BE2C (cell line): ENCODE data around the gene NSMCE4A.
"Not testable (repeated sequence)": the region's sequence is repeated elsewhere in the genome, so short reads cannot be mapped to it uniquely, and the experiment has no call there.

Experiments
- DNase-seq: peaks from one replicate; pipeline ENCODE4 v3.0.0-alpha.2; 2020
- H3K27me3 ChIP-seq: fragments of 250-450 bp; sonication (Bioruptor Pico); 2 replicates; pipeline ENCODE4 v1.5.1; 2020; ENCODE audit warnings: mild to moderate bottlenecking
- H3K36me3 ChIP-seq: fragments of 250-450 bp; sonication (Bioruptor Pico); 2 replicates; pipeline ENCODE4 v1.5.1; 2020; ENCODE audit warnings: mild to moderate bottlenecking
- H3K4me1 ChIP-seq: fragments of 250-450 bp; sonication (Bioruptor Pico); 2 replicates; pipeline ENCODE4 v1.5.1; 2020
- H3K4me3 ChIP-seq: 2 replicates; pipeline ENCODE4 v1.5.1; 2011; ENCODE audit warnings: low read depth, low read length
- H3K9me3 ChIP-seq: fragments of 250-450 bp; sonication (Bioruptor Pico); 2 replicates; pipeline ENCODE4 v1.5.1; 2020
- CTCF ChIP-seq: IDR thresholded peaks from 2 replicates; pipeline ENCODE4 v1.5.1; 2012; ENCODE audit warnings: mild to moderate bottlenecking, low read depth, low read length

NSMCE4A gene

GRCh38 chr10:122019414-122019975 lies 44.5 kb upstream of the NSMCE4A start:
- no peak overlapping the region for H3K4me3 ChIP-seq
- DNase-seq: no peak
- H3K36me3 ChIP-seq: no peaks in the 10 kb centered on the region
- H3K27me3 ChIP-seq: no peaks in the 10 kb centered on the region
- no peaks in the 10 kb centered on the region for H3K9me3 ChIP-seq
- H3K4me1 ChIP-seq: no peaks in the 10 kb centered on the region
- TF ChIP-seq CTCF: no peak

- no peaks in the 10 kb centered on the region for H3K27me3 ChIP-seq
- no peaks in the 10 kb centered on the region for H3K9me3 ChIP-seq
- TF ChIP-seq CTCF: no peak
- H3K4me3 ChIP-seq: no peak overlapping the region
- no peak for DNase-seq
- no peaks in the 10 kb centered on the region for H3K4me1 ChIP-seq
- no peaks in the 10 kb centered on the region for H3K36me3 ChIP-seq
These were observed 44.0 kb upstream of the NSMCE4A start for GRCh38 chr10:122018951-122019413.

- Histone ChIP-seq H3K27me3 (no peaks in the 10 kb centered on the region), H3K9me3 (no peaks in the 10 kb centered on the region), H3K36me3 (no peaks in the 10 kb centered on the region), H3K4me3 (no peak overlapping the region), H3K4me1 (no peaks in the 10 kb centered on the region)
- DNase-seq: no peak
- no peak for TF ChIP-seq CTCF
These were observed 43.5 kb upstream of the NSMCE4A start for GRCh38 chr10:122018491-122018890.

- not testable (repeated sequence) for DNase-seq, H3K4me3 ChIP-seq, H3K4me1 ChIP-seq, H3K27me3 ChIP-seq, H3K9me3 ChIP-seq, H3K36me3 ChIP-seq
These were observed 42.9 kb upstream of the NSMCE4A start for GRCh38 chr10:122017926-122018325.

- no peaks in the 10 kb centered on the region for H3K4me1 ChIP-seq
- DNase-seq: no peak
- H3K36me3 ChIP-seq: no peaks in the 10 kb centered on the region
- no peaks in the 10 kb centered on the region for H3K27me3 ChIP-seq
- H3K4me3 ChIP-seq: no peak overlapping the region
- TF ChIP-seq CTCF: no peak
- H3K9me3 ChIP-seq: no peaks in the 10 kb centered on the region
These were observed 39.7 kb upstream of the NSMCE4A start for GRCh38 chr10:122014652-122015248.

- no peaks in the 10 kb centered on the region for H3K27me3 ChIP-seq
- TF ChIP-seq CTCF: no peak
- no peak for DNase-seq
- no peaks in the 10 kb centered on the region for H3K36me3 ChIP-seq
- no peaks in the 10 kb centered on the region for H3K9me3 ChIP-seq
- no peaks in the 10 kb centered on the region for H3K4me1 ChIP-seq
- no peak overlapping the region for H3K4me3 ChIP-seq
These were observed 38.3 kb upstream of the NSMCE4A start for GRCh38 chr10:122013311-122013780.
